Activated T-cell treated with anti-CD3 and anti-CD28 coated beads, Interleukin-2, amount 50 U/mL, for 4 hours (primary cell): ENCODE results near the gene CCDC154. TPM values are rescaled to one million over a fixed set of nuclear protein-coding genes. Genes with fewer than 3 reads are reported as not detected.

Experiments
- ATAC-seq, 2 donors: fragments of 200-7000 bp; cut with Tn5 transposase; one replicate each; pipeline ENCODE4 v1.10.0; 2021
- DNase-seq: peaks from one replicate; pipeline ENCODE4 v3.0.0-alpha.2; 2020
- H3K27me3 Mint-ChIP-seq: one replicate; pipeline ENCODE4 v1.8.0; 2021; ENCODE audit warnings: low read depth, mixed read lengths
- H3K36me3 Mint-ChIP-seq: one replicate; pipeline ENCODE4 v1.8.0; 2022; ENCODE audit warnings: mixed read lengths; ENCODE audit not compliant: insufficient read depth
- H3K4me1 Mint-ChIP-seq: one replicate; pipeline ENCODE4 v1.8.0; 2021; ENCODE audit warnings: low read depth, mixed read lengths
- H3K4me3 Mint-ChIP-seq: one replicate; pipeline ENCODE4 v1.8.0; 2021; ENCODE audit warnings: mild to moderate bottlenecking, moderate library complexity, mixed read lengths
- H3K9me3 Mint-ChIP-seq: one replicate; pipeline ENCODE4 v1.8.0; 2021; ENCODE audit warnings: mixed read lengths
- total RNA-seq, 3 donors: library from RNA; stranded (reverse); gene quantifications; one replicate each; pipeline ENCODE4 v1.2.1, GENCODE V29; 2021

The CCDC154 gene
- total RNA-seq, 3 donors from 2014 or later, result 0.73 to 2.5 (median 2.2) TPM

GRCh38 chr16:1393613-1394176 is 50.7 kb downstream of the CCDC154 start:
- ATAC-seq (no peak), DNase-seq (no peak)
- Mint-ChIP-seq H3K36me3 (peaks cover 7% of the 10 kb centered on the region), H3K9me3 (no peaks in the 10 kb centered on the region), H3K4me1 (no peaks in the 10 kb centered on the region), H3K4me3 (no peak overlapping the region), H3K27me3 (no peaks in the 10 kb centered on the region)

GRCh38 chr16:1392826-1393225 is 51.5 kb downstream of the CCDC154 start:
- Mint-ChIP-seq H3K4me3 (no peak overlapping the region), H3K27me3 (no peaks in the 10 kb centered on the region), H3K9me3 (no peaks in the 10 kb centered on the region), H3K36me3 (peaks cover 4% of the 10 kb centered on the region), H3K4me1 (no peaks in the 10 kb centered on the region)
- no peak for DNase-seq
- no peak for ATAC-seq

GRCh38 chr16:1390239-1390779 is 54.0 kb downstream of the CCDC154 start:
- Mint-ChIP-seq H3K27me3 (no peaks in the 10 kb centered on the region), H3K9me3 (no peaks in the 10 kb centered on the region), H3K36me3 (peaks cover 4% of the 10 kb centered on the region), H3K4me3 (no peak overlapping the region), H3K4me1 (no peaks in the 10 kb centered on the region)
- DNase-seq (no peak), ATAC-seq (no peak)

DNA sequence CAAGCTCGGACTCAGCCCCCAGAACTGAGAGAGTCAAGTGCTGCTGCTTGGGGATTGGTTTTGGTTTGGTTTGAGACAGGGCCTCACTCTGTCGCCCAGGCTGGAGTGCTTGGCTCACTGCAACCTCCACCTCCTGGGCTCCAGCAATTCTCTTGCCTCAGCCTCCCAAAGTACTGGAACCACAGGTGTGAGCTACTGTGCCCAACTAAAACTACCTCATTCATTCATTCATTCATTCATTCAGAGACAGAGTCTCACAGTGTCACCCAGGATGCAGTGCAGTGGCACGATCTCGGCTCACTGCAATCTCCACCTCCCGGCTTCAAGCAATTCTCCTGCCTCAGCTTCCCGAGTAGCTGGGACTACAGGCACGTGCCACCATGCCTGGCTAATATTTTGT is 54.6 kb downstream of the CCDC154 start:
- Mint-ChIP-seq H3K36me3 (peaks cover 6% of the 10 kb centered on the region), H3K9me3 (no peaks in the 10 kb centered on the region), H3K27me3 (no peaks in the 10 kb centered on the region), H3K4me1 (no peaks in the 10 kb centered on the region), H3K4me3 (no peak overlapping the region)
- no peak for ATAC-seq
- no peak for DNase-seq

GRCh38 chr16:1387331-1387730 is 57.0 kb downstream of the CCDC154 start:
- peaks cover 3% of the 10 kb centered on the region for H3K36me3 Mint-ChIP-seq
- no peak overlapping the region for H3K4me3 Mint-ChIP-seq
- no peaks in the 10 kb centered on the region for H3K4me1 Mint-ChIP-seq
- ATAC-seq (no peak), DNase-seq (no peak)
- no peaks in the 10 kb centered on the region for H3K9me3 Mint-ChIP-seq
- no peaks in the 10 kb centered on the region for H3K27me3 Mint-ChIP-seq

DNA sequence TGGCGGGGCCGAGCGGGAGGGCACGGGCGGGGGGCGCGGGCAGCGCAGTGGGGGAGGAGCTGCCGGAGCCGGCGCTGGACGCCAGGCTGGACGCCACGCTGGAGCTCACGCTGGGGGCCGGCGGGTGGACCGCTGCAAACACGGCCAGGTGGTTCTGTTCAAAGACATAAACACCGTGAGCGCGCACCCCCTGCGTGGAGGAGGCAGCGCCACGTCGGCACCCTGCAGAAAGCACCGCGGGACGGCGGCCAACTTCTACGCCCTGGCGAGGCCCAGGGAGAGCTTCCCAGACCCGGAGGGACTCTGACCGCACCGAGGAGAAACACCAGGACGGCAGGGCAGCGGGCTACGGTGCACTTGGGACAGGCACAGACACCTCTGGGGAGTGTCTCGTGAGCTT is 59.1 kb downstream of the CCDC154 start:
- Mint-ChIP-seq H3K27me3 (no peaks in the 10 kb centered on the region), H3K36me3 (peaks cover 6% of the 10 kb centered on the region), H3K4me1 (peaks cover 1% of the 10 kb centered on the region), H3K9me3 (no peaks in the 10 kb centered on the region), H3K4me3 (no peak overlapping the region)
- DNase-seq (no peak), ATAC-seq (no peak)

Other genes starting within 250 kb of the CCDC154 start
- not detected for gene TPSG1, start 219.3 kb downstream of the CCDC154 start, total RNA-seq
- gene TPSB2, start 214.4 kb downstream of the CCDC154 start, total RNA-seq, result under 1 TPM in 2 of 3 donors, not detected in 1; 0.41 to 0.46 TPM
- under 1 TPM in 1 of 3 donors, not detected in 2; 0.35 TPM for gene TPSAB1, start 203.9 kb downstream of the CCDC154 start, total RNA-seq
- under 1 TPM in 1 of 3 donors, not detected in 2; 0.38 TPM for gene TPSD1, start 188.5 kb downstream of the CCDC154 start, total RNA-seq
- 100 to 1,000 TPM; 234 to 251 (median 247) TPM for gene UBE2I, start 134.9 kb downstream of the CCDC154 start, total RNA-seq
- under 1 TPM; 0.08 to 0.24 (median 0.16) TPM for gene BAIAP3, start 110.9 kb downstream of the CCDC154 start, total RNA-seq
- 100 to 1,000 TPM; 108 to 133 (median 112) TPM for gene TSR3, start 92.7 kb downstream of the CCDC154 start, total RNA-seq
- gene GNPTG, start 92.6 kb downstream of the CCDC154 start, total RNA-seq, result 10 to 100 TPM; 21.8 to 27.4 (median 23.1) TPM
- 10 to 100 TPM; 24.5 to 30.2 (median 29.0) TPM for gene UNKL, start 29.9 kb downstream of the CCDC154 start, total RNA-seq
- gene UQCC4, start 23.8 kb downstream of the CCDC154 start, total RNA-seq, result 10 to 100 TPM; 31.8 to 34.6 (median 33.1) TPM
- gene PERCC1, start 13.5 kb downstream of the CCDC154 start, total RNA-seq, result under 1 TPM in 2 of 3 donors, not detected in 1; 0.22 to 0.29 TPM
- 10 to 100 TPM; 54.2 to 60.7 (median 54.7) TPM for gene CLCN7, start 30.5 kb upstream of the CCDC154 start, total RNA-seq
- gene PTX4, start 44.4 kb upstream of the CCDC154 start, total RNA-seq, result under 1 TPM in 1 of 3 donors, not detected in 2; 0.28 TPM
- gene TELO2, start 48.8 kb upstream of the CCDC154 start, total RNA-seq, result 100 to 1,000 TPM; 103 to 131 (median 121) TPM
- gene TMEM204, start 89.1 kb upstream of the CCDC154 start, total RNA-seq, result 10 to 100 TPM; 11.7 to 16.7 (median 16.2) TPM
- 1 to 10 TPM; 5.8 to 9.1 (median 7.2) TPM for gene IFT140, start 167.5 kb upstream of the CCDC154 start, total RNA-seq
- 10 to 100 TPM; 19.1 to 22.9 (median 22.1) TPM for gene CRAMP1, start 167.8 kb upstream of the CCDC154 start, total RNA-seq
- 10 to 100 TPM; 89.2 to 96.4 (median 92.4) TPM for gene JPT2, start 233.7 kb upstream of the CCDC154 start, total RNA-seq